GM12892 (cell line): ENCODE data around the gene JDP2.

Source experiments
- POLR2A ChIP-seq: IDR thresholded peaks from 2 replicates; pipeline ENCODE4 v1.6.1; 2011; ENCODE audit warnings: low read depth, low read length, control low read depth
- POLR2AphosphoS5 ChIP-seq: IDR thresholded peaks from 2 replicates; pipeline ENCODE4 v1.6.1; 2011; ENCODE audit warnings: low read depth, low read length, control low read depth
- TAF1 ChIP-seq: IDR thresholded peaks from 2 replicates; pipeline ENCODE4 v1.6.1; 2011; ENCODE audit warnings: low read depth, mild to moderate bottlenecking, control low read depth, low read length, borderline replicate concordance

- TF ChIP-seq POLR2AphosphoS5 (no peak), TAF1 (no peak), POLR2A (no peak)
These were observed 41.9 kb downstream of the JDP2 start for GRCh38 chr14:75469606-75470237.
